EH (cell line): ENCODE data around the gene PITPNC1.
A peak's percentile ranks its signal among the peaks of the same experiment; 100 is the strongest.
"Not testable (repeated sequence)": the region's sequence is repeated elsewhere in the genome, so short reads cannot be mapped to it uniquely, and the experiment has no call there.

Experiments
- DNase-seq: peaks from one replicate; pipeline ENCODE4 v3.0.0-alpha.2; 2015; ENCODE audit warnings: low read depth

PITPNC1 gene

GRCh38 chr17:67401106-67401505 is 24.0 kb downstream of the PITPNC1 start:
- no peak for DNase-seq

DNA sequence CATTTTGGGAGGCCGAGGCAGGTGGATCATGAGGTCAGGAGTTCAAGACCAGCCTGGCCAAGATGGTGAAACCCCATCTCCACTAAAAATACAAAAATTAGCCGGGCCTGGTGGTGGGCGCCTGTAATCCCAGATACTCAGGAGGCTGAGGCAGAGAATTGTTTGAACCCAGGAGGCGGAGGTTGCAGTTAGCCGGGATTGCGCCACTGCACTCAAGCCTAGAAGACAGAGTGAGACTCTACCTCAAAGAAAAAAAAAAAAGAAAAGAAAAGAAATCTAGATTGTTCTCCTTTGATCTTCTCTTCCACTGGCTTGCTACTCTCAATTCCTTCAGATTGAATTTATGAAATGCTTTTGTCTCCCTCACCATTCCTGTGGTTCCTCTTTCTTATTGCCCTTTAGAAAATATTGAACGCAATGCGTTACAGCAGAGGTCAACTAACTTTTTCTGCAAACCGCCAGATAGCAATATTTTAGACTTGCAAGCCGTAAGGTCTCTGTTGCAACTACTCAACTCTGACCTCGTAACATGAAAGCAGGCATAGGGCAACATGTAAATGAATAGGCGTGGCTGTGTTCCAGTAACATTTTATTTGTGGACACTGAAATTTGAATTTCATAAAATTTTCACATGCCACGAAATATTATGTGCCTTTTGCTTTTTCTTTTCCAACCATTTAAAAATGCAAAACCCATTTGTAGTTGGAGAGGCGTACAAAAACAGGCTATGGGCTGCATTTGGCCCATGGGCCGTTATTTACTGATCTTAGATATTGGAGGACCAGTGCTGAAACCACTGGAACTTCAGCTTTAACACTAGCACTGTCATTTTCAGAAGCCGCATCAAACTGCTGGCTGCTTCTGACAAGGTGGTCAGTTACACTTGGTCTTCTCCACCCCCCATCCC is 24.8 kb downstream of the PITPNC1 start:
- no peak for DNase-seq

- DNase-seq = no peak
These were observed 26.0 kb downstream of the PITPNC1 start for GRCh38 chr17:67403065-67403464.

- DNase-seq = no peak
These were observed 26.4 kb downstream of the PITPNC1 start for GRCh38 chr17:67403483-67403882.

- DNase-seq = not testable (repeated sequence)
These were observed 31.4 kb downstream of the PITPNC1 start for GRCh38 chr17:67408455-67408830.

GRCh38 chr17:67411397-67411796 is 34.3 kb downstream of the PITPNC1 start:
- DNase-seq = no peak

DNA sequence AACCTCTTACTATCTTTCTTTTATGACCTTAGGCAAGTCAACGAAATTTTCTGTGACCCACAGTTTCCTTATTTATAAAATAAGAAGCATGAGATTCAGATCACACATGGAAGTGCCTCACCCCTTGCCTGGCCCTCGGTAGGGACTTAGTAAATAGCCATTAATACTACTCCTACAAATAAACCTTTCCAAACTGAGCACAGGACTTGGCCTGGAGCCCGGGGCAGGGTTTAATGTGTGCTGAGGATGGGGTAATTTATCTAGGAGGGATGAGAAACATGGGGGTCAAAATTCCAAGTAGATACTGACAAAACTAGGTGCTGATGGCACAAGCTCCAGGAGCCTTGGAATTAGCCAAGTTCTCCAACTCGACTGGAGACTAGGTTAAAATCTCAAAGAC is 35.0 kb downstream of the PITPNC1 start:
- DNase-seq = no peak

GRCh38 chr17:67412941-67413340 is 35.9 kb downstream of the PITPNC1 start:
- DNase-seq = no peak

DNA sequence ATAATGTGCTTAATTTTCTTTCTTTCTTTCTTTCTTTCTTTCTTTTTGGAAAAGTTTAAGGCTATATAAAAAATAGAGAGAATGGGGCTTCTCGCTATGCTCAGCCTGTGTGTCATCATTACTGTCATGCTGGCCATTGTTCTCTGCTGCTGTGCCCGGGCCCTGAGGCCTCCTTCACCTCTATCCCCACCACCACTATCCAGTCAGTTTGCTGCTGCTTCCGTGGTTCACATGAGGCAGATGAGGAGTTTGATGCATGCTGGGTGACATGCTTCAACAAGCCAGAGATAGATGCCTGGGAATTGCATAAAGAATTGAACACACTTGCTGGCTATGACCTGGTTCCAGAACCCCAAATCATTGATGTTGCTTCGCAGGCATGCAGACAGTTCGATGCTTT is 36.3 kb downstream of the PITPNC1 start:
- no peak for DNase-seq

DNA sequence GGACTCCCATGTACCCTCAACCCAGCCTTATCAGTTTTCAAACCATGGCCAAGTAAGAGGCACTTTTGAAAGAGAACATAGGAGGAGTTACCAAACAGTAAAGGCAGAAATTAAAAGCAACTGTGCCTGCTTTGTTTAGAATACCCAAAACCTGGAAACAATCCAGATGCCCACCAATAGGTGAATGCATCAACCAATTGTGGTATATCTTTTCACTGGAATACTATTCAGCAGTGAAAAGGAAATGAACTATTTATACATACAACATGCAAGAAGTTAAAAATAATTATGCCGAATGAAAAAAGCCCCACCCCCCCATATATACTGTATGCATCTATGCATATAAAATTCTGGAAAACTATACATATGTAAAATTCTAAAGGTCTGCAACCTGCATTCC is 37.0 kb downstream of the PITPNC1 start:
- DNase-seq = no peak

- DNase-seq = no peak
These were observed 37.5 kb downstream of the PITPNC1 start for GRCh38 chr17:67414559-67414958.

DNA sequence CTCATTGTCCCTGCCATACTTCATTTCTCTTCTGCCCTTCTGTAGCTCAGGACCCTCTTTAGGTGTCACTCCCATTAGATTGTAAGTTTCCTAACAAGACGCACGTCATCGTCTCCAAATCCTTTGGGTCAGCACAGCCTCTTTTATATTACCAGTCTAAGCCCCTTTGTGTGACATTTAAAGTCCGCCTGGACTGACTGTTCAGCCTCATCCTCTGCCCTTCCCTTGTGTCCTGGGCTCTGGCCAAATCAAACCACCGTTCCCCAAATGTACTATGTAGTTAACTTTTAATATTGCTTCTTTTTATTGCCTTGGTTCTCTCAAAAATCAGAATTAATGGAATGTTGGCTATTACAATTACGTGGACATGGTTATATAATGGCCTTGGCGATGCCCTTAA is 38.2 kb downstream of the PITPNC1 start:
- DNase-seq = no peak

- no peak for DNase-seq
These were observed 40.4 kb downstream of the PITPNC1 start for GRCh38 chr17:67417507-67417906.

- DNase-seq = no peak
These were observed 43.9 kb downstream of the PITPNC1 start for GRCh38 chr17:67420994-67421393.

DNA sequence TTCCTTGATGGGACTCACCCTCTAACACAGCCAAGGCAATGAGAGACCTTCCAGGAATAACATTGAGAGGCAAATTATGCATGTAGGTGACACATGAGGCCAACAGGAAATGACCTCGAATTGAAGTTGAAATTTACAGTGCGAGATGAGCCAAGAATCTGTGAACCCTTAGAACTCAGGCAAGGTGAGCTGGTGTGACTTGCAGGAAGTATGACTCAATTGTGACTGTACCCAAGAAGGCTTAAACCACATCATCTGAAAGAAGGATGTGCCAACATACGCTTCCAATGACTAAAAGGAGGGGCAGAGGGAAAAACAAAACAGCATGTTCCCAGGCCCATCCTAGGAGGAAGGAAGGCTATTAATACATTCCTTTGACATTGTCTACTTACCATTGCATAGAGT is 44.8 kb downstream of the PITPNC1 start:
- peak; percentile 85 for DNase-seq

GRCh38 chr17:67422296-67422695 is 45.2 kb downstream of the PITPNC1 start:
- not testable (repeated sequence) for DNase-seq

- DNase-seq = no peak
These were observed 45.8 kb downstream of the PITPNC1 start for GRCh38 chr17:67422897-67423296.

GRCh38 chr17:67425571-67426160 is 48.6 kb downstream of the PITPNC1 start:
- DNase-seq = no peak

GRCh38 chr17:67427424-67427823 is 50.3 kb downstream of the PITPNC1 start:
- DNase-seq = no peak

DNA sequence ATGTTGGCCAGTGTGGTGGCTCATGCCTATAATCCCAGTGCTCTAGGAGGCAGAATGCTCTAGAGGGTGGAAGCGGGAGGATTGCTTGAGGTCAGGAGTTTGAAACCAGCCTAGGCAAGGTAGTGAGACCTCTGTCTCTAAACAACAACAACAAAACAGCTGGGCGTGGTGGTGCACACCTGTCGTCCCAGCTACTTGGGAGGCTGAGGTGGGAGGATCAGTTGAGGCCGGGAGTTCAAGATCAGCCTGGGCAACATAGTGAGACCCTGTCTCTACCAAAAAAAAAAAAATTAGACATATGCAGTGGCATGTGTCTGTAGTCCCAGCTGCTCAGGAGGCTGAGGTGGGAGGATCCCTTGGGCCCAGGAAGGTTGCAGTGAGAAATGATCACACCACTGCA is 53.4 kb downstream of the PITPNC1 start:
- DNase-seq = not testable (repeated sequence)

- DNase-seq = peak; percentile 92
These were observed 54.4 kb downstream of the PITPNC1 start for GRCh38 chr17:67431249-67432015.

DNA sequence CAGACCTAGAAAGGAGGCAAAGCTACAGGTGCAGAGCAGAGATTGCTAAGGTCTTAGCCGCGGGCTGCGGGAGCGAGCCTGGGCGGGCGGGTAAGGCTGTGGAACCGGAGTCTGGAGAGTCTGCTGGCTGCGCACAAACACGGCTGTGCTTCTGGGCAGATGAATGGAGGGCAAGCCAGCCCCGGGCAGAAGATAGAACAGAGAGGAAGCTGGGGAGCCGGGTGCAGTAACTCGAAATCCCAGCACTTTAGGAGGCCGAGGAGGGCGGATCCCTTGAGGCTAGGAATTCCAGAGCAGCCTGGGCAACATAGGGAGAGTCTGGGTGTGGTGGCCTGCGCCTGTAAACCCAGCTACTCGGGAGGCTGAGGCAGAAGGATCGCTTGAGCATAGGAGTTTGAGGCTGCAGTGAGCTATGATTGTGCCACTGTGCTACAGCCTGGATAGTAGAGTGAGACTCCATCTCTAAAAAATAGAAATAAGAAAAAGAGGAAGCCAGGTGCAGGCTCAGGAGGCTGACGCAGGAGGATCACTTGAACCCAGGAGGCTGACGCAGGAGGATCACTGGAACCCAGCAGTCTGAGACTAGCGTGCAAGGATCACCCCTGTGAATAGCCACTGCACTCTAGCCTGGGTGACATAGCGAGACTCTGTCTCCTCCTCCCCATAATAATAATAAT is 56.3 kb downstream of the PITPNC1 start:
- DNase-seq = no peak
